Kidney (tissue), 14 donors: Measurements from ENCODE around the gene C21orf91. TPM values are rescaled to one million over a fixed set of nuclear protein-coding genes. Genes with fewer than 3 reads are reported as not detected.

Experiments
- DNase-seq, 5 donors: peaks; one replicate each; pipeline ENCODE4 v3.0.0-alpha.2; 2013 to 2020
- FAIRE-seq: peaks from 2 replicates; lab custom pipeline; 2012; peaks lifted over from hg19 to GRCh38; lab: Jason Lieb, UNC
- H3K27ac ChIP-seq, 2 donors: one replicate each; pipeline ENCODE4 v1.7.0; 2013; ENCODE audit warnings: low read depth in 2 of 2, low read length in 2 of 2, inconsistent platforms in 1 of 2
- H3K27me3 ChIP-seq: one replicate; pipeline ENCODE4 v1.7.1; 2013; ENCODE audit warnings: low read length, inconsistent platforms; ENCODE audit not compliant: control insufficient read depth, insufficient read depth
- H3K36me3 ChIP-seq, 3 donors: one replicate each; pipeline versions ENCODE4 v1.7.0 to v1.7.1; 2013; ENCODE audit warnings: low read length in 3 of 3, control low read depth in 1 of 3, inconsistent platforms in 1 of 3; ENCODE audit not compliant: insufficient read depth in 3 of 3, control insufficient read depth in 2 of 3
- H3K4me1 ChIP-seq, 3 donors: one replicate each; pipeline versions ENCODE4 v1.7.0 to v1.7.1; 2013; ENCODE audit warnings: low read length in 3 of 3, inconsistent platforms in 1 of 3, low read depth in 1 of 3; ENCODE audit not compliant: control insufficient read depth in 2 of 3, insufficient read depth in 2 of 3
- H3K4me3 ChIP-seq, 3 donors: one replicate each; pipeline versions ENCODE4 v1.7.0 to v1.8.1; 2013; ENCODE audit warnings: low read length in 3 of 3, control low read depth in 1 of 3, inconsistent platforms in 1 of 3
- H3K9ac ChIP-seq, 3 donors: one replicate each; pipeline versions ENCODE4 v1.7.0 to v1.7.1; 2013; ENCODE audit warnings: low read length in 3 of 3, control low read depth in 1 of 3, inconsistent platforms in 1 of 3
- H3K9me3 ChIP-seq, 3 donors: one replicate each; pipeline versions ENCODE4 v1.7.0 to v1.7.1; 2013; ENCODE audit warnings: low read length in 3 of 3, control low read depth in 1 of 3, inconsistent platforms in 1 of 3; ENCODE audit not compliant: control insufficient read depth in 2 of 3, insufficient read depth in 1 of 3
- CTCF ChIP-seq: IDR thresholded peaks from 3 replicates; pipeline ENCODE4 v1.5.1; 2012; ENCODE audit warnings: mild to moderate bottlenecking, moderate library complexity, borderline replicate concordance; ENCODE audit not compliant: insufficient read depth; ENCODE audit errors: extremely low read depth
- intact Hi-C: fragments of 100-400 bp; cut with DNase I; formaldehyde crosslinking; loops from one replicate; pipeline ENCODE4 v1.11.1; 2022
- polyA plus RNA-seq: library from polyadenylated mRNA; stranded (reverse); fragments of 350-450 nt; fragmentation: Illumina TruSeq; extraction: RNeasy Lipid Tissue Mini Kit (QIAGEN cat#74804); gene quantifications from one replicate; pipeline ENCODE4 v1.2.3, GENCODE V29; 2014; ENCODE audit warnings: low read depth, low replicate concordance; ENCODE audit not compliant: insufficient read depth
- total RNA-seq: library from RNA; stranded (reverse); fragmentation: NEBNext Ultra II Directional; extraction: Animal tissue kit (Norgen Biotek cat#: 25700); gene quantifications from one replicate; pipeline ENCODE4 v1.2.1, GENCODE V29; 2021
- donor health status: control.
- donor health status: control.
- donor health status: control.
- donor health status: control.
- donor health status: control.
- donor health status: DM: yes; HTN: yes; CAD: no.
- donor health status: Normal renal cell carcinoma (clear cell type).

Gene C21orf91
- total and polyA plus RNA-seq, 2 donors from 2014 or later, result 2.5 to 20.4 TPM

- Histone ChIP-seq H3K36me3 (no peaks in the 10 kb centered on the region), H3K9ac (no peak overlapping the region), H3K27me3 (no peaks in the 10 kb centered on the region), H3K4me3 (no peak overlapping the region), H3K27ac (no peak overlapping the region), H3K9me3 (no peaks in the 10 kb centered on the region), H3K4me1 (no peaks in the 10 kb centered on the region)
- intact Hi-C loops, result no loop called here
- no peak for DNase-seq
- no peak for TF ChIP-seq CTCF
- no peak for FAIRE-seq
Observed at GRCh38 chr21:17829472-17829871, 10.3 kb upstream of the C21orf91 start.

- Histone ChIP-seq H3K27ac (no peak overlapping the region), H3K4me3 (no peak overlapping the region), H3K9me3 (no peaks in the 10 kb centered on the region), H3K4me1 (no peaks in the 10 kb centered on the region), H3K27me3 (no peaks in the 10 kb centered on the region), H3K9ac (no peak overlapping the region), H3K36me3 (no peaks in the 10 kb centered on the region)
- FAIRE-seq (no peak), DNase-seq (no peak)
- intact Hi-C loops, result no loop called here
- no peak for TF ChIP-seq CTCF
Observed at GRCh38 chr21:17828223-17828622, 9.1 kb upstream of the C21orf91 start.

DNA sequence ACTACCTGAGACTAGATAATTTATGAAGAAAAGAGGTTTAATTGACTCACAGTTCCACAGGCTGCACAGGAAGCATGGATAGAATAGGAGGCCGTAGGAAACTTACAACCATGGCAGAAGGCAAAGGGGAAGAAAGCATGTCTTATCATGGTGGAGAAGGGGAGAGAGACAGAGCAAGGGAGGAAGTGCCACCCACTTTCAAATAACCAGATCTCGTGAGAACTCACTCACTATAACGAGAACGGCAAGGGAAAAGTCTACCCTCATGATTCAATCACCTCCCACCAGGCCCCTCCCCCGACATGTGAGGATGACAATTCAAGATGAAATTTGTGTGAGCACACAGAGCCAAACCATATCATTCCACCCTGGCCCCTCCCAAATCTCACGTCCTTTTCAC, 4.7 kb upstream of the C21orf91 start:
- no peak for FAIRE-seq
- no peaks in the 10 kb centered on the region for H3K9me3 ChIP-seq
- no peak for TF ChIP-seq CTCF
- no peak overlapping the region for H3K27ac ChIP-seq
- H3K4me1 ChIP-seq, result peaks cover 0 to 4% (median 3%) of the 10 kb centered on the region in 3 donors
- no peak for DNase-seq
- intact Hi-C loops, result no loop called here
- no peak overlapping the region for H3K9ac ChIP-seq
- no peaks in the 10 kb centered on the region for H3K27me3 ChIP-seq
- no peak overlapping the region for H3K4me3 ChIP-seq
- H3K36me3 ChIP-seq, result no peaks in the 10 kb centered on the region

GRCh38 chr21:17821121-17821520, 2.0 kb upstream of the C21orf91 start:
- no peaks in the 10 kb centered on the region for H3K9me3 ChIP-seq
- no peaks in the 10 kb centered on the region for H3K27me3 ChIP-seq
- FAIRE-seq (no peak), DNase-seq (no peak)
- no peaks in the 10 kb centered on the region for H3K36me3 ChIP-seq
- H3K27ac ChIP-seq, result no peak overlapping the region
- intact Hi-C loops, result no loop called here
- no peak for TF ChIP-seq CTCF
- no peak overlapping the region for H3K4me3 ChIP-seq
- H3K9ac ChIP-seq, result no peak overlapping the region
- H3K4me1 ChIP-seq, result peaks cover 0 to 4% (median 3%) of the 10 kb centered on the region in 3 donors
